ENCODE measurements around the gene SFXN1. TPM values are rescaled to one million over a fixed set of nuclear protein-coding genes. Genes with fewer than 3 reads are reported as not detected.

SFXN1 gene
- total and polyA plus RNA-seq, 8 donors, result 29.2 to 47.2 (median 38.9) TPM

DNA sequence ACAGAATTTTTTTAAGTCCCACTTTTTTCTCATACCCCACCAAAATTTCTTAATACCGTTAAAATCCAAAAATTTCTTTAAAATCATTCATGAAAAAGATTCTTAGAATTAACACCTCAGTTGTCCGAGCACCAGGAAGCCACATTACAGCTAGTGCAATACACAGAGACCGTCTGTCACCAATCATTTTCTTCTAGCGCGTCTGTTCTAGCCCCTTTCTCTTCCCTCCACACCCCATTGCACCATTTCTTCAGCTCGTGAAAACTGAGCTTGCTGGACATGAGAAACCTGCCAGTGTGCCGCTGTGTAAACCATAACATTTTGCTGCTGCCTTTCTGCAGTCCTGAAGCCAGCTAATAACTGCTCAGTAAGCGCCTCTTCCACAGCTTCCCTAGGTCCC, 5.0 kb downstream of the SFXN1 start:
- DNase-seq (no peak), ATAC-seq (no peak)
- Histone ChIP-seq H3K36me3 (peaks cover 0 to 19% of the 10 kb centered on the region in 2 donors), H3K9me3 (no peaks in the 10 kb centered on the region), H3K27me3 (peaks cover 0 to 8% of the 10 kb centered on the region in 2 donors), H3K4me1 (peaks cover 10 to 14% of the 10 kb centered on the region in 2 donors), H3K4me3 (no peak overlapping the region), H3K27ac (no peak overlapping the region)
- intact Hi-C loops (cut with DNase I), result no loop called here
- TF ChIP-seq, protein P1, sequence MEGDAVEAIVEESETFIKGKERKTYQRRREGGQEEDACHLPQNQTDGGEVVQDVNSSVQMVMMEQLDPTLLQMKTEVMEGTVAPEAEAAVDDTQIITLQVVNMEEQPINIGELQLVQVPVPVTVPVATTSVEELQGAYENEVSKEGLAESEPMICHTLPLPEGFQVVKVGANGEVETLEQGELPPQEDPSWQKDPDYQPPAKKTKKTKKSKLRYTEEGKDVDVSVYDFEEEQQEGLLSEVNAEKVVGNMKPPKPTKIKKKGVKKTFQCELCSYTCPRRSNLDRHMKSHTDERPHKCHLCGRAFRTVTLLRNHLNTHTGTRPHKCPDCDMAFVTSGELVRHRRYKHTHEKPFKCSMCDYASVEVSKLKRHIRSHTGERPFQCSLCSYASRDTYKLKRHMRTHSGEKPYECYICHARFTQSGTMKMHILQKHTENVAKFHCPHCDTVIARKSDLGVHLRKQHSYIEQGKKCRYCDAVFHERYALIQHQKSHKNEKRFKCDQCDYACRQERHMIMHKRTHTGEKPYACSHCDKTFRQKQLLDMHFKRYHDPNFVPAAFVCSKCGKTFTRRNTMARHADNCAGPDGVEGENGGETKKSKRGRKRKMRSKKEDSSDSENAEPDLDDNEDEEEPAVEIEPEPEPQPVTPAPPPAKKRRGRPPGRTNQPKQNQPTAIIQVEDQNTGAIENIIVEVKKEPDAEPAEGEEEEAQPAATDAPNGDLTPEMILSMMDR (IDR thresholded peaks at IDR 0.05), result no peak

DNA sequence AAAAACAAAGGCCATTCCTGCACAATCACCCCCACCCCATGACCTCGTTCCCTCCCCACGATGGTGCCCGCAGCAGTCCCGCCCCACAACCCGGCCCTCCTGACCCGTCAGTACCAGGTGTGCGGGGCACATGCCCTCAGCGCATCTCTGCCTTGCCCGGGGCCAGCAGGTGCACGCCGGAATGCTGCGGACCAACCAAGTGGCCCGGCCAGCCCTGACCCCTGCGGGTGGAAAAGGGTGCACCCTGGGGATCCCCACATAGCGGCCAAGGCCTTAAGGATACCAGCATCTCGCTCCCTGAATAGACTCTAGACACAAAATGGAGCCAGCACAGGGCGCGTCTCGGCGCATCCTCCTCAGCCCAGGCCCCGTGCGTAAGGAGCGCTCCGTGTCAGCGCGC, 6.0 kb downstream of the SFXN1 start:
- intact Hi-C loops (cut with DNase I), result no loop called here

DNA sequence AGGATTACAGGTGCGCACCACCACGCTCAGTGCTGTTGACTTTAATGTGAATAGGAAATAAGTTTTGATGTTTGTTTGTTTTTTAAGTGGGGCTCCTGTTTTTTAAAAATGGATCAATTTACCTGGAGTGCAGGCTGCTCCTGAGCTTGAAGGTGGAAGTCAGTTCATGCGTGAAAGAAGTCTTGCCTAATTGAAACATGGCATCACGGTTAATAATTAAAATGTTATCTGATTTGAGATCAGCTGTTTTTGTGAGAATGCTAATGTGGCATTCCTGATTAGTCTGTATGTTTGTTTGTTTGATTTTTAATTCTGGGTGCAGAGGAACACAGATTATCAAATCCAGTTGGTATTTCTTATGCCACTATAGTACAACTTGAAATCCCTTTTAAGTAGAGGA, 6.5 kb downstream of the SFXN1 start:
- peaks cover 0 to 19% of the 10 kb centered on the region in 2 donors for H3K36me3 ChIP-seq
- no peaks in the 10 kb centered on the region for H3K27me3 ChIP-seq
- peaks cover 2 to 4% of the 10 kb centered on the region in 2 donors for H3K4me1 ChIP-seq
- TF ChIP-seq, protein P1 (IDR thresholded peaks at IDR 0.05), result no peak
- DNase-seq (no peak), ATAC-seq (no peak)
- H3K27ac ChIP-seq, result no peak overlapping the region
- intact Hi-C loops (cut with DNase I), result no loop called here
- no peaks in the 10 kb centered on the region for H3K9me3 ChIP-seq
- no peak overlapping the region for H3K4me3 ChIP-seq

More for the DNA sequence above, 6.0 kb downstream of the SFXN1 start:
- Histone ChIP-seq H3K27me3 (no peaks in the 10 kb centered on the region), H3K27ac (no peak overlapping the region), H3K4me1 (peaks cover 7 to 9% of the 10 kb centered on the region in 2 donors), H3K9me3 (no peaks in the 10 kb centered on the region), H3K36me3 (peaks cover 0 to 19% of the 10 kb centered on the region in 2 donors), H3K4me3 (no peak overlapping the region)
- TF ChIP-seq, protein P1 (IDR thresholded peaks at IDR 0.05), result no peak
- ATAC-seq (no peak), DNase-seq (no peak)

DNA sequence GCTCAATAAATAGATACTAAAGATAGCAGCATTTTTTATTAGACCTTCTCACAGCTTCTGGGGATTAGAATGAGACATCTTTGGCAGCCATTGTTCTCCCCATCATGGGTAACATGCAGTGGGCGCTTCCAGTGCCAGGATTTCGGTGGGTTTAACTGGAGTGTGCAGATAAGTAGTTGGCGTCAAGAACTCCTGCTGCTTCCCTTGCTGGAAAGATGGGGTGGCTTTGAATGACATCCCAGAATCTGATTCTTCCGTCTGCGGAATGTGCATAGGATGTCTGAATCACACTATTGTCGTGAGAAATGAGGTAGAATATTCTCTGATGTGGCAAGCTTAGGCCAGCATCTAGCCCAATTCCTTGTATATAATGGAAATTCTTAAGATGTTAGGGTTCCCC, 7.3 kb downstream of the SFXN1 start:
- TF ChIP-seq, protein P1 (IDR thresholded peaks at IDR 0.05), result no peak
- no peaks in the 10 kb centered on the region for H3K27me3 ChIP-seq
- no peak for ATAC-seq
- no peak overlapping the region for H3K4me3 ChIP-seq
- intact Hi-C loops (cut with DNase I), result no loop called here
- H3K4me1 ChIP-seq, result no peaks in the 10 kb centered on the region
- no peaks in the 10 kb centered on the region for H3K9me3 ChIP-seq
- H3K36me3 ChIP-seq, result peaks cover 0 to 19% of the 10 kb centered on the region in 2 donors
- no peak for DNase-seq
- no peak overlapping the region for H3K27ac ChIP-seq

DNA sequence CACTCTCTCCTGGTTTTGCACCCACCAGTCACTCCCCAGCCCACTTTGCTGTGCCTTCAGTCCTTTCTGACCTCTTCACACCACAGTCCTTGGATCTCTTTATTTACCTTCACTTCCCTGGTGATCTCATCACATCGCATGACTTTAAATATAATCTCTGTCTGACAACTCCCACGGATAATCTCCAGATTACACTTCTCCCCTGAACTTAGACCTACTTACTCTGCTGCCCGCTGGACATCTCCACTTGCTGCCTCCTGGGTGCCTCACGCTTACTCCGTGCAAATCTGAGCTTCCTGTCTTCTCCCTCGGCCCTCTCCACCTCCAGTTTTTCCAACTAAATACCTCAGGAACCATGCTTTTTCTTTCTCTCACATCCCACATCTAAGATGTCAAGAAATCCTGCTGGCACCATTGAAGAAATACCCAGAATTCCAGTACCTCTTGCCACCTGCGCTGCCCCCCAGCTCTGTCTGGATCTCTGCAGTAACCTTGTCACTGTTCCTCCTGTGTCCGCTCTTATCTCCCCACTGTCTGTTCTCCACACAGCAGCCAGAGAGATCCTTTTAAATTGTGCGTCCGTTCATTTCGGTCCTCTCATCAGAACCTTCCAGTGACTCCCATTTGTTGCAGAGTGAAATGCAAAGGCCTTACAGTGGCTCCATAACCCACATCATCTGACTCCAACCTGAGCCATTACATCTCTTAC, 9.3 kb downstream of the SFXN1 start:
- intact Hi-C loops (cut with DNase I), result no loop called here
- TF ChIP-seq, protein P1 (IDR thresholded peaks at IDR 0.05), result no peak
- Histone ChIP-seq H3K4me1 (no peaks in the 10 kb centered on the region), H3K9me3 (no peaks in the 10 kb centered on the region), H3K36me3 (peaks cover 0 to 33% of the 10 kb centered on the region in 2 donors), H3K4me3 (no peak overlapping the region), H3K27ac (no peak overlapping the region), H3K27me3 (no peaks in the 10 kb centered on the region)
- ATAC-seq, result no peak
- DNase-seq, result no peak
